Stimulated activated CD8-positive, alpha-beta memory T cell treated with anti-CD3 and anti-CD28 coated beads, Interleukin-2, amount 100 ng/mL, for 48 hours (primary cell): ENCODE measurements around the gene ZNF367.
"Not testable (repeated sequence)": the region's sequence is repeated elsewhere in the genome, so short reads cannot be mapped to it uniquely, and the experiment has no call there.

Experiments used
- DNase-seq, 2 donors: peaks; one replicate each; pipeline ENCODE4 v3.0.0-alpha.2; 2020; ENCODE audit warnings: low read depth in 2 of 2

Gene ZNF367

DNA sequence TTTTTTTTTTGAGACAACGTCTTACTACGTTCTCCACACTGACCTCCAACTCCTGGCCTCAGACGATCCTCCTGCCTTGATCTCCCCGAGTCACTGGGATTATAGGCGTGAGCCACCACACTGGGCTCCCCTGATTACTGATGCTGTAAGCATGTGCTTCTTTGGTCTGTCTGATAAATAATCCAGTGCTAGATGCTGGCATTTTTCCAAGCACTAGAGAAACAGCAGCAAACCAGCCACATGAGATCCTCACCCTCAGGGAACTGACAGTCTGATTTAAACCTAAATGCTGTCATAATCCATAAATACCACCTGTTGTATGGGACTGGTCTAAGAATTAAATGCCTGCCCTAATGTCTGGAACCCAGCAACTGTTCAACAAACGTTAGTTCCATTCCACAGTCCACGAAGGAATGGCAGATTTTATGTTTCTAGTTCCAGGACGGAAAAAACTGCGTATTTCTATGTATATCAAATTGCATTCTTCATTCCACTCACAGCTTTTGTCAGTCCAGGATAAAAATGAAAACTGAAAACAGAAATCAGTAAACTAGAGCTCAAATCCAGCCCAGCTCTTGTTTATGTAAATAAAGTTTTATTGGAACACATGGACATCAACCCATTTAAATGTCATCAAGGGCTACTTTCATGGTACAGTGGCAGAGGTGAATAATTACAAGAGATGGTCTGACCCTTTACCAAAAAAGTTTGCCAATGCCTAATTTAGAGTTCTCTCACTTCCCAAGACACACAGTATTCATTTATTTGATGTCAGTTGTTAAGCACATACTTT is 54.8 kb downstream of the ZNF367 start:
- DNase-seq, result no peak

DNA sequence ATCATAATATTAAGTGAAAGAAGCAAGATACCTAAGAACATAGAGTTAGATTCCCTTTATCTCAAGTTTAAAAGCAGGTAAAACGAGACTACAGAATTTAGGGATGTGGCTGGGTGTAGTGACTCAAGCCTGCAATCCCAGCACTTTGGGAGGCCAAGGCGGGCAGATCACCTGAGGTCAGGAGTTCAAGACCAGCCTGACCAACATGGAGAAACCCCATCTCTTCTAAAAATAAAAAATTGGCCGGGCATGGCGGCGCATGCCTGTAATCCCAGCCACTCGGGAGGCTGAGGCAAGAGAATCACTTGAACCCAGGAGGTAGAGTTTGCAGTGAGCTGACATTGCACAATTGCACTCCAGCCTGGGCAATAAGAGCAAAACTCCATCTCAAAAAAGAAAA is 56.1 kb downstream of the ZNF367 start:
- not testable (repeated sequence) for DNase-seq

DNA sequence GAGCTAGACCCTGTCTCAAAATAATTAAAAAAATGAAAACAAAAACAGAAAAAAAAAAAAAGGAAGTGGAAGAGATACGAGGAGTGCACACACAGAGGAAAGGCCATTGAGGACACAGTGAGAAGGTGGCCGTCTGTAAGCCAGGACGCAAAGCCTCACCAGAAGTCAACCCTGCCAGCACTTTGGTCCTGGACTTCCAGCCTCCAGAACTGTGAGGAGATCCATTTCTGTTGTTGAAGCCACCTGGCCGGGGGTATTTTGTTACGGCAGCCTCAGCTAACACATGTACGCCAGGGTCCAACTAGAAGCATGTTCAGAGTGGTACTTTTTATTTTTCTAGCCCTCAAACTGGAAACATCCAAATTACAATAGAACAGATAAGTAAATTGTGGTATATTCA is 56.5 kb downstream of the ZNF367 start:
- DNase-seq, result no peak

- DNase-seq, result no peak
Measured at GRCh38 chr9:96360976-96361375, 57.2 kb downstream of the ZNF367 start.

GRCh38 chr9:96360523-96360922 is 57.6 kb downstream of the ZNF367 start:
- not testable (repeated sequence) for DNase-seq

DNA sequence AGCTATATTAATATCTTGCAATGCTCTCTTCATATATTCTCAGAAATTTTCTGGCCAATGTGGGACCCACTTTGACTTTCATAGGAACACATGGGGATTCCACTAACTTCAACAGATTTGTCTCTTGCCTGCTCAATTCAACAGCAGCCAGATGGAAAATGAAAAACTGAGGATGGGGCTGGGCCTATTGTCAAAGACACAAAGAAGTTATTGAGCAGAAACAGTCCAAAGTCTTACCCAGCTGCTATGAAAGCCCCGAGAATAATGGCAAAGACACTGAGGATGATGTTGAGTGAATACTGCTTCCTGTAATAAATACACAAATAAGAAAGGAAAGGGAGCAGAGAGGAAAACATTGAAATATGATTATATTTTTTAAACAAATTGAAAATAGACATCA is 67.3 kb downstream of the ZNF367 start:
- DNase-seq, result no peak

GRCh38 chr9:96348261-96348660 is 69.9 kb downstream of the ZNF367 start:
- no peak for DNase-seq

DNA sequence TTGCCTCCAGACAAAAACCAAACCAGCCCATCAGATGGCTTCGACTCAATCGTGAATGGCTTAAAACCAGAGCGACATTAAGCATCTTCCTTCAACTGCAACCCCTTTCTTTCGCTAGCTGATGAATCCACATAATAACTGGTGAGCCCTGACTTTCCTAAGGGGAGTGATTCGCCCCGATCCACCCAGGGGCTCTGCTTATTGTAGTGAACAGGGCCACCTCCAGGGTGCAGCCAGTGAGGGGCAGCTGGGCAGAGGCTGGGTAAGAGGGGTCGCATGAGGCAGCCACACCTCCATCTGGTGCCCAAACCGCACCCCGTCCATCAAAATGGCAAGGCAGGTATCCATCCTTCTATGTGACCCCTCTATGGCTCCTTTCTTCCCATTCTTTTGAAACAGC is 72.6 kb downstream of the ZNF367 start:
- DNase-seq, result no peak

DNA sequence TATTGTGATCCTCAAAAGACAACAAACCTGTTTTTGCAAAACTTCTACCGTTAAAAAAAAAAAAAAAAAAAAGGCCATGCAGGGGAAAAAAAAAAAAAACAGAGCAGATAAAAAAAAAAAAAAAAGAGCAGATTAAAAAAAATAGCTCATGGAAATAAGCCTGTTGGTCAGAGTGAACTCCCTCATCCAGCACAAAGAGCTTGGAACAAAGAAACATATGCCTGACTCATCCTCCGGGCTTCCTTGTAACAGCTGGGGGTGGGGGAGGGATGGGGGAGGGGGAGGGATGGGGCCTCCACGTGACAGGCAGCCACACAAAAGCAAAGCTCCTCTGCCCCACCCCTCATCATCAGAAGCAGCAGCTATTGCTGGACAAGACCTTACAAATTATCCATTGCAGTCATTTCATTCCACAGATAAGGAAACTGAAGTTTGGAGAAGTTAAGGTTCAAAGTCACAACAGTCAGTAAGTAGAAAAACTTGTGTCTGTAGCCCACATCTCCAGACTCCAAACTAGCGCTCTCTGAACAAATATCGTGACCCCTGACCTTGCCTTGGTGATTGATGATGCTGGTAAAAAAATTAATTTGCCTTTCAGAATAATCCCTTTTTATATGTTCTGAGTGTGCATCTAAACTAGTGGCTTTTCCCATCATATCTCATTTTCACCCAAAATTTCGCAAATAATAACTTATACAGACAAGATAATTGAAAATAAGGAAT is 73.6 kb downstream of the ZNF367 start:
- DNase-seq, result no peak

GRCh38 chr9:96343515-96344360 is 74.4 kb downstream of the ZNF367 start:
- DNase-seq, result no peak

DNA sequence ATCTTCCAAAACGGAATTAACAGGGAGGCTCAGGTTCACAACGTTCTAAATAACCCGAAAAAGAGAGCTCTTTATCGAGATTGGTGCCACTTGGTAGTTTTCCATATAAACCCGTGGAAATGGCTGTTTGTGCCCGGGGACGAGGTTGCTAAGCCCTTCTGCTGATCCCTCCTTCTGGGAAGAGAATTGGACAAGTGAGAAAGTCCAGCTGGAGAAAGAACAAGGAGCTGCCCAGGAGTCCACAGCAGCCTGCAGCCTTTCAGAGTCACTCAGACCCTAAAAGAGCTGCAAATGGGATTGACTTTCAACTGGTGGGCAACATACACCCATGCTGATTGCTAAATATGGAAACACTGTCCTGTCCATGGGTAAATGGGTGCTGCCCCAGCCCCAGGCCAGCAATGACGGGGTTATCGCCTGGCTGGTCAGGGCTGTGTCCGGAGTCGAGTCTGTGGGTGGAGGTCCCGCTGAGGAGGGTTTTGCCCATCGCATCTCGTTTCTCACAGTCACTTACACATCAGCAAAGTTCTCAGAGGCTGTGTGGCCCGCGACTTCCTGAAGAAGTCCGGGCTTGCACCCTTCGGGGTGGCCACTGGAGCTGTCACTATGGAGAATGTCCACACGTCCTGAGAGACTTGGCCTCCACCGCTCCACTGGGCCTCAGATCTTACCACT is 75.5 kb downstream of the ZNF367 start:
- DNase-seq, result no peak

GRCh38 chr9:96340707-96341106 is 77.5 kb downstream of the ZNF367 start:
- DNase-seq, result no peak

- no peak for DNase-seq
Measured at GRCh38 chr9:96338299-96338698, 79.9 kb downstream of the ZNF367 start.
